ENCODE measurements around the gene NCAPH2.

NCAPH2 gene

DNA sequence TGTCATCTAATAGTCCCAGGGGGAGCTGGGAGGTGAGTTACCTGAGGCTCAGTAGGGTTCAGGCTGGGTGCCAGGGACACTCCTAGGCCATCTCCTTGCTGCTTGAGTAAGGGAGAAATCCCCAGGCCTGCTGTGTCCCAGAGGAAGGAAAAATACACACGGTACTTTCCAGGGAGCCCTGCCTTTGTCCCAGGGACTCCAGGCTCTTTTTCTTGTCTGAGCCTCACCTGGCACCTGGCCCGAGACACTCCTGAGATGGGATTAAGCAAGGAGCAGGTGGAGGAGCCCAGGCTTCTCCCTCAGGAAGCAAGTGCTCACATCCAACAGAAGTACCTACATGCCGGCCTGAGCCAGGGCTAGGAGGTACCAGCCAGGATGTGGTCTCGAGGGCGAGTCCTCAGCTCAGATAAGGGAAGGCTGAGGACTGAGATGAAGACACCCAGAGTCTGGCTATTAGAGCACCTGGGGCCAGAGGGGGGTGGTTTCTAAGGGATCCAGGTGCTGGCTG is 36.8 kb downstream of the NCAPH2 start:
- TF ChIP-seq, protein P1, sequence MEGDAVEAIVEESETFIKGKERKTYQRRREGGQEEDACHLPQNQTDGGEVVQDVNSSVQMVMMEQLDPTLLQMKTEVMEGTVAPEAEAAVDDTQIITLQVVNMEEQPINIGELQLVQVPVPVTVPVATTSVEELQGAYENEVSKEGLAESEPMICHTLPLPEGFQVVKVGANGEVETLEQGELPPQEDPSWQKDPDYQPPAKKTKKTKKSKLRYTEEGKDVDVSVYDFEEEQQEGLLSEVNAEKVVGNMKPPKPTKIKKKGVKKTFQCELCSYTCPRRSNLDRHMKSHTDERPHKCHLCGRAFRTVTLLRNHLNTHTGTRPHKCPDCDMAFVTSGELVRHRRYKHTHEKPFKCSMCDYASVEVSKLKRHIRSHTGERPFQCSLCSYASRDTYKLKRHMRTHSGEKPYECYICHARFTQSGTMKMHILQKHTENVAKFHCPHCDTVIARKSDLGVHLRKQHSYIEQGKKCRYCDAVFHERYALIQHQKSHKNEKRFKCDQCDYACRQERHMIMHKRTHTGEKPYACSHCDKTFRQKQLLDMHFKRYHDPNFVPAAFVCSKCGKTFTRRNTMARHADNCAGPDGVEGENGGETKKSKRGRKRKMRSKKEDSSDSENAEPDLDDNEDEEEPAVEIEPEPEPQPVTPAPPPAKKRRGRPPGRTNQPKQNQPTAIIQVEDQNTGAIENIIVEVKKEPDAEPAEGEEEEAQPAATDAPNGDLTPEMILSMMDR (IDR thresholded peaks at IDR 0.05; ENCODE audit: insufficient read depth, low read depth, low read length, missing control alignments) = no peak
- peak; percentile 93 for DNase-seq (ENCODE audit: low read depth)
- peak overlapping the region; percentile 19 for H3K4me3 ChIP-seq (ENCODE audit: low read length)

DNA sequence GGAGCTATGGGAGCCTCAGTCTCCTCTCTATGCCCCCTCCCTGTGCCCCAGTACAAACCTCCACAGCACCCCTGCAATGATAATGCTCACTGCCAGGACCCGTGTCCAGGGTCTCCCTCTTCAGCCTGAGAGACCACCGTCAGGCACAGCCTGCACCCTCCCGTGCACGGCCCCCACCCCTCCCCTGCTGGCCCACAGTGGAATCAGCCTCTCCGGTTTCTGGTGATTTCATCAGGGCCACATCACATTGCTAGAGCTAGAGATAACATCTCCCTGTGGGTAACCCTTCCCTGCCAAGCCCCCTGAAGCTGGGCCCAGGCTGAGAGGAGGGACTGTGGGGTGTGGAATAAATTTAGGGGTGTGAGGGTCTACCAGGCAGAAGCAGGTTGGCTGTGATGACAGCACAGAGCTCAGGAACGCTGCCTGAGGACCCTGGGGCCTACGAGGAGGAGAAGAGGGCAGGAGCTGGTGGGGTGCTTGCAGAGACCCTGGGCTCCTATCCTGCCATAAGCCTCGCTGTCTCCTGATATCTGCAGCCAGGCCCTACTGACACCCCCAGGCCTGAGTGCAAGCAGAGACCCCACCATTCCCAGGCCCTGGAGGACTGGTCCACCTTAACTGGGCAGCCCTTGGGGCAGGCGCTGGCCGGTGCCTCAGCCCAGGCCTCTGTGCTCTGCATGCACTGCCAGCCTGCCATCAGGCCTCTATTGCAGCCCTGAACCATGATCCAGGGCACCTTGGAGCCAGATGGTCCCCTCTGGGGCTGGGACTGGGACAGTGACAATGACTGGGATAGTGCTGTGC is 37.7 kb downstream of the NCAPH2 start, which contains the start of gene KLHDC7B:
TSS of gene KLHDC7B (plus strand) at position 378 of the 804 bp plus-strand sequence. CDS start at position 723, 345 bp downstream.
- H3K4me3 ChIP-seq (ENCODE audit: low read length) = no peak within 1 kb of the TSS
- no peak for DNase-seq (ENCODE audit: low read depth)
- TF ChIP-seq, protein P1 (IDR thresholded peaks at IDR 0.05; ENCODE audit: insufficient read depth, low read depth, low read length, missing control alignments) = peak; percentile 5

DNA sequence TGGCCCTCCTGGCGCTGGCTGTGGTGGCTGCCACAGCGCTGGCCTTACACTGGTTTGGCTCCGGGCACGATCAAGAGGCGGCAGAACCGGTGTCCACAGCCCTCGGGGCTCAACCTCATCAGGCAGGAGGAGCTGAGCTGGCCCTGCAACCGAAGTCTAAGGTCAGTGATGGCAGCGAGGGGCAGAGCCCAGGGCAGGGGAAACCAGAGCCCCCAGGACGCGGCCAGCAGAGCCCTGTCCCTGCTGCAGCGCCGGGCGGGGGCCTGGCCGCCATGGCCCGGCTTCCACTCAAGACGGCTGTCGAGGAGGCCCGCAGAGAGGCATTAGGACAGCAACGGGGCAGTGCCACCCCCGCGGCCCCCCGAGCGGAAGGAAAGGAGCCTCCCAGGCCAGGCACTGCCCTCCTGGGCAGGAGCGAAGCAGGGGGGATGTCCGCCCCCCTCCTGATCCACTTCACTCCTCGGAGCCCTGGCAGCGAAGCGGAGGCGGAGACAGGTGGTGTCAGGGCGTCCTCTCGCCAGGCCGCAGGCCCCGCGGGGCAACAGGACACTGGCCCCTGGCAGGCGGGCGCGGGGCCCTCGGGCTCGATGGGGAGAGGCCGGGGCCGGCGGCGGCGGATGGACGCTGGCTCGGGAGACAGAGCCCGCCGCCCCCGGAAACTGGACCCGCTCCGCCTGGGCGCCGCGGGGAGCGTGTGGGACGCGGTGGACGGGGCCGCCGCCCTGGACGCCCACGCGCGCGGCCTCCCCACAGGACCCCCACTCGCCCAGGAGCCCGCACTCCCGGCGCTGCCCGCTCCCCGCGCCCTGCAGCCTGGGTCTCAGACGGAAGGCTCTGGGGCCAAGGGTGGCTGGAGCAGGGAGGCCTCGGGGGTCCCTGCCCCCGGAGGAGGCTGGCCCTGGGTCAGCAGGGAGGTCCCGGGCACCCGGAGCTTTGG is 38.6 kb downstream of the NCAPH2 start:
- no peak for DNase-seq (ENCODE audit: low read depth)
- no peak overlapping the region for H3K4me3 ChIP-seq (ENCODE audit: low read length)
- TF ChIP-seq, protein P1 (IDR thresholded peaks at IDR 0.05; ENCODE audit: insufficient read depth, low read depth, low read length, missing control alignments) = no peak

DNA sequence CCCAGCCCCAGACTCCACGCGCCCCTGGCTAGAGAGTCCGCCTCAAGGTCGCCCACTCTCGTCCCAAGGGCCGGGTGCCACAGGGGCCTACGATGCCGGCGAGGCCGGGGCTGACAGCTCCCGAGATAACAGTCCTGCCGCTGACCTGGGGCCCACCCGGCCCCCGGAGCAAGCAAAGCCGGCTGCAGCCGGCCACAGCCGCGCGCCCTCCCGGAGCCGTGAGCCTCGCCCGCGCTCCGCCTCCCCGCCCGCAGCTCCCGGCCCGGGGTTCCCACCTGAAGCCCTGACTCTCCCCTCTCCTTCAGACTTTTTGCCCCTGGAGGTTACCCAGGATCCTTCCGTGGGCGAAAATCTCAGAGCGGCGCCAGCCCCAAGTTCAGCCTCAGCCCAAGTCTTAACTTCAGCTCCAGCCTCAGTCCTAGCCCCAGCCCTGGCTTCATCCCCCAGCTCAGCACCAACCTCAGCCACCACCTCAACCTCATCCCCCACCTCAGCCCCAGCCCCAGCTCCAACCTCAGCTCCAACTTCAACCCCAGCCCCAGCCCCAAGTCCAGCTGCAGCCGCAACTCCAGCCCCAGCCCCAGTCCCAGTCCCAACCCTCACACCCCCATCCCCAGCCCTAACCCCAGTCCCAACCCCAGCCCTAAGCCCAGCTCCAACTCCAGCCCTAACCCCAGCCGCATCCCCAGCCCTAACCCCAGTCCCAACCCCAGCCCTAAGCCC is 39.4 kb downstream of the NCAPH2 start:
- no peak overlapping the region for H3K4me3 ChIP-seq (ENCODE audit: low read length)
- TF ChIP-seq, protein P1 (IDR thresholded peaks at IDR 0.05; ENCODE audit: insufficient read depth, low read depth, low read length, missing control alignments) = no peak
- DNase-seq (ENCODE audit: low read depth) = no peak

DNA sequence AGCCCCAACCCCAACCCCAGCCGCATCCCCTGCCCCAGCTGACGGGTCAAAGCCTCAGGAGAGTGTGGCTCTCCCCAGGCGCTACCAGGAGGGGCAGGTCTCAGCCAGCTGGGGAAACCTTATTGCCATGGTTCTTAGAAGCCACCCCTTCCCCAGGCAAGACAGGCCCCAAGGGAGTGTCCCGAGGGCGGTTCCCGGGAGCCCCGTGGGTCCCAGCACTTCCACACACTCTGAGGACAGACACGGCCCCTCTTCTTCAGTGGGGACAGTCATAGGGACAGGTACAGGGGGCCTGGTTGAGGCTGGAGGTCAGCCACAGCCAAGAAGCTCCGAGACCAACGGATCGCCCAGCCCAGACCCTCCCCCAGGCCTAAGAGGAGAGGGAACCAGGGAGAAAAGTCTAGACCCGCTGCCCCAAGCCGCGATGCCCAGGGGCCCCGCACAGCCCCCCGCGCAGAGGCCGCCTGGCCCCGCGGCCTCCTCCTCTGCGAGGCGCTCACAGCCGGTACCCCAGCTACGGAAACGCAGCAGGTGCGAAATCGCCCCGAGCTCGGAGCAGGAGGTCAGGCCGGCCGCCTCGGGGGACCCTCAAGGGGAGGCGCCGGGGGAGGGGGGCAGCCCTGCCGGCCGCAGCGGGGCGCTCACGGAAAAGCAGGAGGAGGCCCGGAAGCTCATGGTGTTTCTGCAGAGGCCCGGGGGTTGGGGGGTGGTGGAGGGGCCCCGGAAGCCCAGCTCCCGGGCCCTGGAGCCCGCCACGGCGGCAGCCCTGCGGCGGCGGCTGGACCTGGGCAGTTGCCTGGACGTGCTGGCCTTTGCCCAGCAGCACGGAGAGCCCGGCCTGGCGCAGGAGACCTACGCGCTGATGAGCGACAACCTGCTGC is 40.3 kb downstream of the NCAPH2 start:
- no peak overlapping the region for H3K4me3 ChIP-seq (ENCODE audit: low read length)
- no peak for DNase-seq (ENCODE audit: low read depth)

More for the DNA sequence above, 40.3 kb downstream of the NCAPH2 start:
- TF ChIP-seq, protein P1 (IDR thresholded peaks at IDR 0.05; ENCODE audit: insufficient read depth, low read depth, low read length, missing control alignments) = no peak
